Measurements from ENCODE around the gene MAN2A2.

MAN2A2 gene

GRCh38 chr15:90947577-90948357, 44.7 kb downstream of the MAN2A2 start:
- DNase-seq = no peak

DNA sequence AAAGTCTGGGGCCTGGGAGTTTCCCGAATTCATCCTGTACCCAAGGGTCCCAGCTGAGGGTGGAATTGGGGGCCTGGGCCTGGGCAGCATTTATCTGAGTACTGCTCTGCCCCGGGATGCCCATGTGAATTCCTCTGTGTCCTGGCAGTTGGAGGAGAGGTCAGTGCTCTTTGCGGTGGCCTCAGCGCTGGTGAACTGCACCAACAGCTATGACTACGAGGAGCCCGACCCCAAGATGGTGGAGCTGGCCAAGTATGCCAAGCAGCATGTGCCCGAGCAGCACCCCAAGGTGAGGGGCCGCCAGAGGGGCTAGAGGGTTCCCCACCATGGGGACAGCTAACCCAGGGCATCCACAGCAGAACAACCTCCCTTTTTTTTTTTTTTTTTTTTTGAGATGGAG, 45.4 kb downstream of the MAN2A2 start:
- DNase-seq = no peak

DNA sequence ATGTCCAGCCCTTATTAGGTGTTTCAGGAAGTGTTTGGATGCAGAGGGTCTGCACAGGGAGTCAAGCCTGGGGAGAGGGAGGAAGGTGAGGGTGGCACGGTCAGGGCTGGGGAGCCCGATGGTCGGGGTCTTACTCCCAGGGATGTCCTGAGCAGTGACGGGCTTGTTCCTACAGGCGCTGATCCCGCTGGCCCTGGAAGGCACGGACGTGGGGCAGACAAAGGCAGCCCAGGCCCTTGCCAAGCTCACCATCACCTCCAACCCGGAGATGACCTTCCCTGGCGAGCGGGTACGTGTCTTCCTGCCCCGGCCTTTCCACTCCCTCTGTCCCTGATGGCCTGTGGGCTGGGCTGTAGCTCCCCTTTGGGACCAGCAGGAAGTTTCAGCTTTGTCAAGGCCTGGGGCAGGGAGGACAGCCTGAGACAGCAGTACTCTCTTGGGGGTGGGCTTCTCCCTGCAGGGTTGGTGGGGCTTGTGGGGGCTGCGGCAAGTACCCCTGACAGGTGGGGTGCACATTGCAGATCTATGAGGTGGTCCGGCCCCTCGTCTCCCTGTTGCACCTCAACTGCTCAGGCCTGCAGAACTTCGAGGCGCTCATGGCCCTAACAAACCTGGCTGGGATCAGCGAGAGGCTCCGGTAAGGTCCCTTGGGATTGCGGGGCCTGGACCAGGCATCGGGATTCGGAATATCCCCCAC, 47.0 kb downstream of the MAN2A2 start:
- no peak for DNase-seq

- no peak for DNase-seq
Observed at GRCh38 chr15:90950676-90951075, 47.6 kb downstream of the MAN2A2 start.

DNA sequence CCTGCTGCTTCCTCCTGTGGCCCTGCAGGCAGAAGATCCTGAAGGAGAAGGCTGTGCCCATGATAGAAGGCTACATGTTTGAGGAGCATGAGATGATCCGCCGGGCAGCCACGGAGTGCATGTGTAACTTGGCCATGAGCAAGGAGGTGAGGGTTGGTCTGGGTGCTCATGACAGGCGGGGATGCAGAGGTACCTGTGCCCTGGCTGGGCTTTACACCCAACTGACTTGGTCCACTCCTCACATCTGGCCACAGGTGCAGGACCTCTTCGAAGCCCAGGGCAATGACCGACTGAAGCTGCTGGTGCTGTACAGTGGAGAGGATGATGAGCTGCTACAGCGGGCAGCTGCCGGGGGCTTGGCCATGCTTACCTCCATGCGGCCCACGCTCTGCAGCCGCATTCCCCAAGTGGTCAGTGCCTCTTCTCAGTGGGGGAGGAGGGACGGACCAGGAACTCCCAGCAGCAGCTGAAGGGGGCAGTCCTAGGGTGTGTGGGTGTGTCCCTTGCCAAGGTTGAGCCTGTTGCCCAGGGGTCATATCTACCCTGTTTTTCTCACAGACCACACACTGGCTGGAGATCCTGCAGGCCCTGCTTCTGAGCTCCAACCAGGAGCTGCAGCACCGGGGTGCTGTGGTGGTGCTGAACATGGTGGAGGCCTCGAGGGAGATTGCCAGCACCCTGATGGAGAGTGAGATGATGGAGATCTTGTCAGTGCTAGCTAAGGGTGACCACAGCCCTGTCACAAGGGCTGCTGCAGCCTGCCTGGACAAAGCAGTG, 50.0 kb downstream of the MAN2A2 start:
- DNase-seq = no peak

DNA sequence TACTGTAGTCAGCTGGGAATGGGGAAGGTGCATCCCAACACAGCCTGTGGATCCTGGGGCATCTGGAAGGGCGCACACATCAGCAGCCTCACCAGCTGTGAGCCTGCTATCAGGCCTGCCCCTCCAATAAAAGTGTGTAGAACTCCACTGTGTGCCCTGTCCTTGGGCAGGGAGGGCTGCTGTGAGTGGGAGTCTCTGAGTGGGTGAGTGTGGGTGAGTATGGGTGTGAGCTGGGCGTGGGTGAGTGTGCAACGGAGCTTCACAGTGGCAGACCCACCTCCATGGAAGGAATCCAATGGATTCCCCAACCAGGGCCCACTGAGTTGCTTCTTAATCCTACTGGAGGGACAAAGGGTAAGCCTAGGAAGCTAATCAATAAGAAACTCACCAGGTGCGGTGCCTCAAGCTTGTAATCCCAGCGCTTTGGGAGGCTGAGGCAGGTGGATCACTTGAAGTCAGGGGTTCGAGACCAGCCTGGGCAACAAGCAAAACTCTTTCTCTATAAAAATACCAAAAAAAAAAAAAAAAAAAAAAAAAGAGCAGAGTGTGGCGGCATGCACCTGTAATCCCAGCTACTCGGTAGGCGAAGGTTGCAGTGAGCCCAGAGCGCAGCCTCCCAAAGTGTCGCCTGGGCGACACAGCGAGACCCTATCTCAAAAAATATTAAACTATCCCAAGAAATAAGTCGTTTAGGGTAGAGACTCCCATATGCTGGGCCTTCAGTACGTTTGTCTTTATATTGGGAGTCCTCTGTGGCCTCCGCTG, 51.0 kb downstream of the MAN2A2 start:
- DNase-seq = no peak

DNA sequence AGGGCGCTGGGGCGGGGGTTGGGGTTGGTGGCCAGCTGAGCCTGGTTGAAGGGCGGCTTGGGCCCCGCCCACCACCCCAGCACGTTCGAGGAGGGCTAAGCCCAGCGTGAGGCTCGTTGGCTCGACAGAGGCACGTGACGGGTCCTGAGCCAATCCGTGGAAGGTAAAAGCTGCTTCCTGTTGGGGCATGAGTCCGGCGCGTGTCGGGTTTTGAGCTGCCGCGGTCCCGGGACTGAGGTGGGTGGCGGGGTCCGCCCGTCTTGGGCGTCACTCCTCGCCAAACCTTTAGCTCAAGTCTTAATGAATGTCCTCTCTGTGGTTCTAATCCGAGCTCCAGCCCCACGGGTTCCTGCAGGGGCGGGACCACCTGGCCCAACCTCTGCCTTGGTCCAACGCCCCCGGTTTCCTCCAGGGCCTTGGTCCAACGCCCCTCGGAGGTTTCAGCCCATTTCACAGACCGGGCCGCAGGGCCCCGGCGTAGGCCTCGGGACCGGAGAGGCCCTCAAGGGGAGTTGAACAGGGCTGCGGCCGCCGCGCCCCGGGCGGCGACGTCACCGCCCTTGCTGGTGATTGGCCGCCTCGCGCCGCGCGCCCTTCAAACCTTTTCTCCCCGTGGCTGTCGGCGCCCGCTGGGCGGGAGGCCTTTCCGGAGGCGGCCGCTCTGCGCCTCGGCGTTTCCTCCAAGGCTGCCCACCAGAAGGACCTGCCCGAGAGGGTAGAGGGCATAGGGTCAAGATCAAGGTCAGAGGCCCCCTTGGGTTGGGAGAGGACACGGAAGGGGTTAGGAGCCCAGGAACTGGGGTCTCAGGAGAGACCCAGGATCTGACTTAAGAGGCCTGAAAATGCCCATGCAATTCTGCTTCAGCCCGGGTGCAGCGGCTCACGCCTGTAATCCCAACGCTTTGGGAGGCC, 51.9 kb downstream of the MAN2A2 start, which contains the start of gene RCCD1:
RCCD1 (plus strand) TSS at position 173 of the 912 bp plus-strand sequence. CDS start 1,851 bp downstream, outside the sequence.
- DNase-seq = peak; percentile 79

DNA sequence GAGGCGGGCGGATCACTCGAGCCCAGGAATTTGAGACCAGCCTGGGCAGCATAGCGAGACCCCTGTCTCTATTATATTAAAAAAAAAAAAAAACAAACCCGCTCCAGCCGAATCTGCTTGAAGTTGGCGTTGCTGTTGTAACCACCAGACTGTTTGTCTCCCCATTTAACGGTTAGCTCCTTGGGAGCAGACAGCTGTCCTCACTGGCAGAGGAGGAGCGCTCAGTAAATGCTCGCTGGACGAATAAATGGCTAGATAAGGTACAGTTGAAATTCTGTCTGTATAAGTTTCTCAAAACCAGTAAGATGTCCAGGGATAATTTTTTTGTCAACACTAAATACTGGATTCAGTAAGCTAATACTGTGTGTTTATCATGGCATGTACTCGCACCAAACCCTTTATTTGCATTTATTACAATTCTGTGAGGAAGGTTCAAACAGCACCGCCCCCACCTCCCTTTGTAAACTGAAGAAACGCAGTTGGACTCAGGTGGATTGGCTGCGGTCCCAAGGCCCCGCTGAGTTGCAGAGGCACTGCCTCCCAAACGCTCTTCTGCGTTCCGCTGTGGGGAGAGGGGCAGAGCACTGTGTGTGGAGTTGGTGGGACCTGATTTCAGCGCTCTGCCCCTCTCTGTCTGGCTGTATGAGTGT, 52.6 kb downstream of the MAN2A2 start:
- no peak for DNase-seq

DNA sequence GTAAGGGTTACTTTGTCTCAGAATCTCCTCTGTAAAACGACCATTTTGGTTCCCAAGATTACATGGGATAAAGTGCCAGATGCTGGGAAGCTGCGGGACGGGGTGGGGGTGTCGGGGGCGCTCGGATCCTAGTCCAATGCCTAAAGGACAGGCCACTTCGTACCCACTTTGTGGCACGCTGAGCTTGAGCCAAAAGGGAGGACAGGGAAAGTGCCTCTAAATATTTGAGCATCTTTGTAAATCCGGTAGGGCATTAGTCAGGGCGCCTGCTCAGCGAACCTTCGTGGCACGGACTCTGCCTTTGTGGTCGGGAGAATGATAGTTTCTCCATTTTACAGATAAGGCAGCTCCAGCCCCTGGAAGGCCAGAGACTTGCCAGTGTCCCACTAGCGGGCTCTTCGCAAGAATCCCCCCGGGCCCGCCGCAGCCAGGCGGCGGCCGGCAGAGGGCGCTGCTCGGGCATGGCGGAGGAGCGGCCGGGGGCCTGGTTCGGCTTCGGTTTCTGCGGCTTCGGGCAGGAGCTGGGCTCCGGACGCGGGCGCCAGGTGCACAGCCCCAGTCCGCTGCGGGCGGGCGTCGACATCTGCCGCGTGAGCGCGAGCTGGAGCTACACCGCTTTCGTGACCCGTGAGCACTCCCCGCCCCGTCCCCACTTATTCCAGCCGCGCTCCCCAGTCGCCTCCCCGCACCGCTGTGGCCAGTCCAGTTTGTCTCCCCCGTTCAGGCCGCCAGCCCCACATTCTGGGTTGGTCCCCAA, 53.4 kb downstream of the MAN2A2 start:
- peak; percentile 63 for DNase-seq

DNA sequence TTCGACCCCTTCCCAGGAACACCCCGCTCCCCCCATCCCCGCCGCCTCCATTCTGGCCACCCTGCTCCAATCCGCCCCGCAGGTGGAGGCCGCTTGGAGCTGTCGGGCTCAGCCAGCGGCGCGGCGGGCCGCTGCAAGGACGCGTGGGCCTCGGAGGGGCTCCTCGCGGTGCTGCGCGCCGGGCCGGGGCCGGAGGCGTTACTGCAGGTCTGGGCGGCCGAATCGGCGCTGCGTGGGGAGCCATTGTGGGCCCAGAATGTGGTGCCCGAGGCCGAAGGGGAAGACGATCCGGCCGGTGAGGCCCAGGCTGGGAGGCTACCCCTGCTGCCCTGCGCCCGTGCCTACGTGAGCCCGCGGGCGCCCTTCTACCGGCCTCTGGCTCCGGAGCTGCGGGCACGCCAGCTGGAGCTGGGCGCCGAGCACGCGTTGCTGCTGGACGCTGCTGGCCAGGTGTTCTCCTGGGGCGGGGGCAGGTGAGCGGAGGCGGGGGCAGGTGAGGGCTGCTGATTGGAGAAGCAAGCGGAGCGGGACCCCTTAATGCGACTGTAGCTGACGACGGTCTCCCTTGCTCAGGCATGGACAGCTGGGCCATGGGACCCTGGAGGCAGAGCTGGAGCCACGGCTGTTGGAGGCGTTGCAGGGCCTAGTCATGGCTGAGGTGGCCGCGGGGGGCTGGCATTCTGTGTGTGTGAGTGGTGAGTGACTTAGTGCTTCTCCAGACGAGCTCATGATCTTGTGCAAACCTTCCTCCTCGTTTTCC, 54.1 kb downstream of the MAN2A2 start:
- no peak for DNase-seq

GRCh38 chr15:90957791-90958190, 54.7 kb downstream of the MAN2A2 start:
- DNase-seq = no peak

DNA sequence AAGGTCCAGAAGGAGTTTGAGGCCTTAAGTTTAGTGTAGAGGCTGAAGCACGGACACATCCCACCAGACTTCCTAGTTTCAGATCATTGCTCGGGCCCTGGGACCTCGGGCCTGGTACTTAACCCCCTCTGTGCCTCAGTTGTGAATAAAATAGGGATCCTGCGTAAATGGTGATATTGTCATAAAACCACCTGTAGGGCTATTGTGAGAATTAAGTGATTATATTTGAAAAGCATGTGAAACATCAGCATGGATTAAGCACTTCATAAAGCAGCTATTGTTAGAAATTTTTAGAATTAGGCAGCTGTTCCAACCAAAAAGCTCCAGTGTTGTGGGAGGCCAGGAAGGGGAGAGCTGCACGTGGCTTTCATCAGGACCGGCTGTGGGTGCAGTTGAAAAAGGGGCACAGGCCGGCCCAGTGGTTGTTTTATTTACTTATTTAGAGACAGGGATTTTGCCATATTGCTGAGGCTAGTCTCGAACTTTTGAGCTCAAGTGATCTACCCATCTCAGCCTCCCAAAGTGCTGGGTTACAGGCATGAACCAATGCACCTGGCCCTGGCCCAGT, 56.0 kb downstream of the MAN2A2 start:
- no peak for DNase-seq

DNA sequence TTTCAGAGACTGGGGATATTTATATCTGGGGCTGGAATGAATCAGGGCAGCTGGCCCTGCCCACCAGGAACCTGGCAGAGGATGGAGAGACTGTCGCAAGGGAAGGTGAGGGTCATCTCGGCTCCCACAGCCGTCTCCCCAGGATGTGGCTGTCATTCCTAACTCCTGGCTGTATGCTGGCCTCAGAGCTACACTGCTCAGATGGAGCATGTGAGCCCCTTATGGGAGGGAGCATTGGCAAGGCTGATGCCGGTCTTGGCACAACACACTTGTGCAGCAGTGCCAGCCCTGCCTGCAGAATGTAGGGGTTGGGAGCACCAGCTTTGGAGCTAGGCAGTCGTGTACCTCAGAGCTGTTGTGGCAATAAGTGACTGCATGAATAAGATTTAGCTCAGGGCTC, 56.8 kb downstream of the MAN2A2 start:
- DNase-seq = no peak

GRCh38 chr15:90960298-90961091, 57.4 kb downstream of the MAN2A2 start:
- DNase-seq = no peak

- no peak for DNase-seq
Observed at GRCh38 chr15:90962021-90962420, 58.9 kb downstream of the MAN2A2 start.

DNA sequence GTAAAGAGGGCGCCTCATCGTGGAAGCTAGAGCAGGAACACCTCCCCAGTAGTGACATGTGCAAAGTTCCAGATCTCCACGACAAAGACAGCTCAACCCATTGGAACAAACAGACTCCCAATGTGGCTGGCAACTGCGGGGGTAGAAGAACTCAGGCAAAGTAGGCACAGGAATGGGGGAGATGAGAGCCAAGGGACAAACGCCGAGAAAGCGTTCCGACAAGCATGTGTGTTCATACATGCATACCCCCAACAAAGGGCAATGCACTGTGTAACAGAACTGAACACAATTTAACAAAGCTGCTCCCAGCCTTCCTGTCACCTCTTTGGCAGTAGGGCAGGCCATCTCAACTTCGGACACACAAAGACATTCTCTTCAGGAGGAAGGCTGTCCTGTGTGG, 63.2 kb downstream of the MAN2A2 start:
- no peak for DNase-seq

DNA sequence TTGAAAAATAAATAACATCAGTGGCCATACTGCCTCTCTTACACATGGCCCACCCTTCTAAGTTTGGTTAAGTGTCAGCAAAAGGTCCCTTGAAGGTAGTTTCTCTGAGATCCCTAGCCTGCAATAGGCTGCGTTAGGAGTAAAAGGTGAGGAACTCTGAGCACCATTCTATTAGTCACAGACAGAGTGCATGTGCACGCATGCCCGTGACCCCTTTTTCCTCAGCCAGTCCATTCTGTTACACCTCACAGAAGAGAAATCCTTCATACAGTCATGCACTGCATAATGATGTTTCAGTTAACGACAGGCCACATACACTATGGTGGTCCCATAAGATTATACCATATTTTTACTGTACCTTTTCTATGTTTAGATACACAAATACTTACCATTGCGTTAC, 64.1 kb downstream of the MAN2A2 start:
- DNase-seq = no peak

DNA sequence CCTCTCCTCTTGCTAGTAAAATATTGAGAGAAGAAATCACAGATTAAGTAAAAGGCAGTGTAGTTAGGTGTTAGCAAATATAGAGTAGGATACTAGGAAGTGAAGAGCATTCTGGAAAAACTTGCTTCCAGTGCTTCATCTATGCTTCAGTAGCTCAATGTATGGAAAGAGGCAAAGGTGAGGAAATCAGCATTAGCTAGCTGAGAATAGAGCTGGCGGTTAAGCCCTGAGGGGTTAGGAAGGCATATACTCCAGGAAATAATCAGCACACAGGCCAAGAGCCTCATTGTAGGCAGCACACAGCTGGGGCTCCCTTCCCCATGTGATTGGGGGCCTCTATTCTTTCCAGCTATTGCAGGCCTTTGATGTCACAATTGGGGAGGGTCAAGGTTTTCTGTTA, 65.3 kb downstream of the MAN2A2 start:
- DNase-seq = no peak
